SK-N-MC (cell line): ENCODE results near the gene ACTN3.

Source experiments
- EZH2 ChIP-seq: fragments of 200-600 bp; sonication (generic); IDR thresholded peaks from one replicate; pipeline ENCODE4 v1.6.1; 2017; ENCODE audit warnings: antibody characterized with exemption
- FOXP2 ChIP-seq: optimal IDR thresholded peaks from 2 replicates; pipeline ENCODE3; 2011; ENCODE audit warnings: mild to moderate bottlenecking, moderate library complexity; ENCODE audit not compliant: insufficient read depth; ENCODE audit errors: extremely low read length, control extremely low read depth
- POLR2AphosphoS5 ChIP-seq: IDR thresholded peaks from 2 replicates; pipeline ENCODE4 v1.6.1; 2012; ENCODE audit warnings: mild to moderate bottlenecking, low read depth, low read length, borderline replicate concordance

- TF ChIP-seq EZH2 (no peak), POLR2AphosphoS5 (no peak), FOXP2 (no peak)
Observed at GRCh38 chr11:66595245-66595904, 48.7 kb downstream of the ACTN3 start.
